ENCODE measurements around the gene ZNF669.

ZNF669 gene

DNA sequence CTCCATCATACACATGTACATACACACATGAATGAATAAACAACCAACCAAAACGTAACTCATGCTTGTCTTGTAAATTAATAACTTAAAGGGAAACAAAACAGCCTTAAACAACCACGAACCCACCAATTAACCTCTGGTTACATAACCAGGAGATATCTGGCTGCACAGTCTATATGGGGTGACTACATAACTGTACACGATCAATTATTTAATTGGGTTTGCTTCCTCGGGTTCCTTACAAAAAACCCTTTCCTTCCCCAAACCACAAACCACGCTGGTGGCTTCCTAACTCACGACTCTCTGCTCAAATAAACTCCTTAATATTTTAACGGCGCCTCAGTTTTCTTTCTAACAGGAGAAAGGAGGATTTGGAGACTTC lies 26.3 kb downstream of the ZNF669 start:
- POLR2A ChIA-PET, result interaction anchor here (1.6 kb wide), 1 partner anchor 13 kb away, joined by 4 read pairs; no protein-coding TSS in a partner anchor
- TF ChIP-seq, protein P1, sequence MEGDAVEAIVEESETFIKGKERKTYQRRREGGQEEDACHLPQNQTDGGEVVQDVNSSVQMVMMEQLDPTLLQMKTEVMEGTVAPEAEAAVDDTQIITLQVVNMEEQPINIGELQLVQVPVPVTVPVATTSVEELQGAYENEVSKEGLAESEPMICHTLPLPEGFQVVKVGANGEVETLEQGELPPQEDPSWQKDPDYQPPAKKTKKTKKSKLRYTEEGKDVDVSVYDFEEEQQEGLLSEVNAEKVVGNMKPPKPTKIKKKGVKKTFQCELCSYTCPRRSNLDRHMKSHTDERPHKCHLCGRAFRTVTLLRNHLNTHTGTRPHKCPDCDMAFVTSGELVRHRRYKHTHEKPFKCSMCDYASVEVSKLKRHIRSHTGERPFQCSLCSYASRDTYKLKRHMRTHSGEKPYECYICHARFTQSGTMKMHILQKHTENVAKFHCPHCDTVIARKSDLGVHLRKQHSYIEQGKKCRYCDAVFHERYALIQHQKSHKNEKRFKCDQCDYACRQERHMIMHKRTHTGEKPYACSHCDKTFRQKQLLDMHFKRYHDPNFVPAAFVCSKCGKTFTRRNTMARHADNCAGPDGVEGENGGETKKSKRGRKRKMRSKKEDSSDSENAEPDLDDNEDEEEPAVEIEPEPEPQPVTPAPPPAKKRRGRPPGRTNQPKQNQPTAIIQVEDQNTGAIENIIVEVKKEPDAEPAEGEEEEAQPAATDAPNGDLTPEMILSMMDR (IDR thresholded peaks at IDR 0.05; ENCODE audit: insufficient read depth, low read length, missing control alignments), result no peak
- no peak for DNase-seq (ENCODE audit: low read depth, low spot score)
- CTCF ChIA-PET, result interaction anchor here (0.7 to 3.1 kb wide), 5 partner anchors 27 to 389 kb away, joined by 3 to 27 read pairs (median 5); partner anchors contain the start of gene ZNF669
- peak overlapping the region; percentile 91 for H3K4me3 ChIP-seq (ENCODE audit: low read depth, low read length)

DNA sequence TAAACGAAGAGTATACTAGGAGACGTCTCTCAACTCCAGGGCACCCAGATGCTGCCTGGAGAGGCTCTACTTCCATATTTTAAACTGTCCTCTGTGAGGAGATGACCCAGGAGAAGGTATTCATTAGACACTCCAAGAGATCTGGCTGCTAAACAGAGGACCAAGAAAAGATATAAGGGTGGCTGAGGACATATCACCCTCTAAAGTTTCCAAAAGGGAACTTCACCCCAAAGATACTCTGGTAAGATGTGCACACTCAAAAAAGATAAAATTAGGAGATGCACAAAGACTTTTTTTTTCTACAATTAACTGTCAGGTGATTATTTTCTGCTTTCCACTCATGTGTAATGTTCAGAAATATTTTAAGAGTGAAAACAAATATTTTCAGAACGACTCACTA lies 26.9 kb downstream of the ZNF669 start:
- no peak overlapping the region; the same call in 1 of the 2 replicates for H3K4me3 ChIP-seq (ENCODE audit: low read depth, low read length)
- TF ChIP-seq, protein P1 (IDR thresholded peaks at IDR 0.05; ENCODE audit: insufficient read depth, low read length, missing control alignments), result no peak
- POLR2A ChIA-PET, result no interaction called here
- CTCF ChIA-PET, result no interaction called here
- no peak for DNase-seq (ENCODE audit: low read depth, low spot score)

DNA sequence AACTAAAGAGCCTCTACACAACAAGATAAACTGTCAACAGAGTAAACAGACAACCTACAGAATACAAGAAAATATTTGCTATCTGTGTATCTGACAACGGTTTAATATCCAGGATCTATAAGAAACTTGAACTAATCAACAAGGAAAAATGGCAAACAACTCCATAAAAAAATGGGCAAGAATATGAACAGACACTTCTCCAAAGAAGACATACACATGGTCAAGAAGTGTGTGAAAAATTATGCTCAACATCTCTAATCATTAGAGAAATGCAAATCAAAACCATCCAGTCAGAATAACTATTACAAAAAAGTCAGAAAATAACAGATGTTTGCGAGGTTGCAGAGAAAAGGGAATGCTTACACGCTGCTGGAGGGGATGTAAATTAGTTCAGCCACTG lies 33.5 kb downstream of the ZNF669 start:
- POLR2A ChIA-PET, result no interaction called here
- TF ChIP-seq, protein P1 (IDR thresholded peaks at IDR 0.05; ENCODE audit: insufficient read depth, low read length, missing control alignments), result no peak
- H3K4me3 ChIP-seq (ENCODE audit: low read depth, low read length), result no peak overlapping the region
- DNase-seq (ENCODE audit: low read depth, low spot score), result no peak
- CTCF ChIA-PET, result no interaction called here

DNA sequence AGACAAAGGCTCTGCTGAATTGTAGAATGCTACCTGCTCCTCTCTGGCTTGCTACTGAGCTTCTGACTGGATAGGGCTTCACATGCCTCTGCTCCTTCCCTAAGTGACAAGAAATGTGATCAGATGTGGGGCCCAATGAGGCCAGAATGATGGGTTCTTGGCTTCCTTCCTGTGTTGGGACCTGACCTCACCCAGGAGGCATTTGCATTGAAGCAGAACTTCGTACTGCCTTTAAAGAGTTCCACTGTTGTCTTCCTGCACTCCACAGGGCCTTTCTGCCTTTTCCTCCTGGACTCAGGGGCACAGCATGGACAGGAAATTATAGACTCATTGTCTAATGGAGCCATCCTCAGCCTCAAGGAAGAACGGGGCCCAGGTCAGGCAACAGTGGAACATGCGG lies 39.9 kb downstream of the ZNF669 start:
- DNase-seq (ENCODE audit: low read depth, low spot score), result no peak
- POLR2A ChIA-PET, result interaction anchor here (1.1 kb wide), 1 partner anchor 14 kb away, joined by 4 read pairs; the partner anchor contains the start of gene ZNF670
- CTCF ChIA-PET, result no interaction called here

DNA sequence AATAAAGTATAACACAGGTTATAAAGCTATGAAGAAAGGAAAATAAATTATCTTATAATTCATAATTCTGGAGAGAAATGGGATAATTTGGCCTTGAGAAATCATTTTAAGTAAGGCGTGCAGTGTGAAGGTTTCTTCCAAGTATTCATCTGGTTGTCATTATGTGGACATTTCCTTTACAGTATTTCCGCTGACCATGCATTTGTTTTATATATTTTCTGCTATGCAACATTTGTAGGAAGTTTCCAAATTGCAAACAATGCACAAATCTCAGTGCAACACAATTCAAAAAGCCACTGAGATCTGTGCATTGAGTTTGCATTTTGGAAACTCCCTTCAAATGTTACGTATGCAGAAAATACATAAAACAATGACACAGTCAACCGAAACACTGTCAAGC lies 43.4 kb downstream of the ZNF669 start:
- DNase-seq (ENCODE audit: low read depth, low spot score), result no peak
- POLR2A ChIA-PET, result no interaction called here
- H3K4me3 ChIP-seq (ENCODE audit: low read depth, low read length), result no peak overlapping the region
- CTCF ChIA-PET, result interaction anchor here (1.8 kb wide), 1 partner anchor 18 kb away, joined by 6 read pairs; the partner anchor contains the start of gene ZNF670
- TF ChIP-seq, protein P1 (IDR thresholded peaks at IDR 0.05; ENCODE audit: insufficient read depth, low read length, missing control alignments), result no peak

More for the DNA sequence above, 39.9 kb downstream of the ZNF669 start:
- TF ChIP-seq, protein P1 (IDR thresholded peaks at IDR 0.05; ENCODE audit: insufficient read depth, low read length, missing control alignments), result no peak
- no peak overlapping the region for H3K4me3 ChIP-seq (ENCODE audit: low read depth, low read length)

DNA sequence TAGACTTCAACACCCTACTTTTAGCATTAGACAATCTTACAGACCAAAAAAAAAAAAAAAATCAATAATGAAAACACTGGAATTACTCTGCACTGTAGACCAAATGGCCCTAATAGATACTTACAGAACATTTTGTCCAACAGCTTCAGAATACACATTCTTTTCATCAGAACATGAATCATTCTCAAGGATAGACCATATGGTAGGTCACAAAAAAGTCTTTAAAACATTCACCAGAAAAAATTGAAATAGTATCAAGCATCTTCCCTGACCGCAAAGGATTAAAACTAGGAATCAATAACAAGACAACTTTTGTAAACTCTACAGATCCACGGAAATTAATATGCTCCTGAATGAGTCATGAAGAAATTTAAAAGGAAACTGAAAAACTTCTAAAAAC lies 48.1 kb downstream of the ZNF669 start:
- DNase-seq (ENCODE audit: low read depth, low spot score), result no peak
- ChIA-PET CTCF (no interaction called here), POLR2A (no interaction called here)
- no peak overlapping the region for H3K4me3 ChIP-seq (ENCODE audit: low read depth, low read length)
- TF ChIP-seq, protein P1 (IDR thresholded peaks at IDR 0.05; ENCODE audit: insufficient read depth, low read length, missing control alignments), result no peak

Measured in AG04449 (cell line).